ENCODE data around the gene CNTF.

DNA sequence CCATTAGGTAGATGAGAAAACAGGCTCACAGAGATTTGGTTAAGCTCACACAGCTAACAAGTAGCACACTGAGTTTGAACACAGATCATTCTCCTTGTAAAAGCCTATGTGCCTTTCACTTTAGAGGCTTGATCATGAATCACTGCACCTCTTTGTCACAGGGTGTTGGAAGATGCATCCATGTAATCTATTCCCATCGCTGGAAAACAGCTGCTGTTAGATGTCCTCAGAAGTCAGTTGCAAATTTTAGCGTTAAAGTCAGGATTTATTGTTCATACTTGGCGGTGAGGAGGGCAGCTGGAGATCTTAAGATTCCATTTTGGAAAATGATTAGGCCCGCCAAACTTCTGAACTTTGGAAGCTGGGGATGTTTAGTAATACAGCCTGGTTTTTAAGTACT, 2.6 kb downstream of the CNTF start:
- TF ChIP-seq EZH2 (IDR thresholded peaks at IDR 0.05; ENCODE audit: low read length, unreplicated experiment): no peak
- no peak for TF ChIP-seq CTCF (conservative IDR thresholded peaks at IDR 0.05; ENCODE audit: low read depth, low read length)
